IMR-90 (cell line): ENCODE results near the gene KCMF1. TPM values are rescaled to one million over a fixed set of nuclear protein-coding genes. Genes with fewer than 3 reads are reported as not detected.
A peak's percentile ranks its signal among the peaks of the same experiment; 100 is the strongest.

ENCODE experiments used
- ATAC-seq: fragments of 200-7000 bp; cut with Tn5 transposase; 2 replicates; pipeline ENCODE4 v1.9.1; 2020; ENCODE audit warnings: low read depth, mild to moderate bottlenecking, moderate library complexity
- BruUV-seq: library from RNA; stranded (reverse); fragments of 400-500 nt; replicated peaks from 2 replicates; lab custom pipeline; 2021; lab: Mats Ljungman, UMichigan
- CTCF ChIA-PET: fragments of 300-600 bp; formaldehyde crosslinking; extraction: SDS; loops from one replicate; lab custom pipeline; 2021; ENCODE audit warnings: antibody characterized with exemption; lab: Yijun Ruan, JAX
- POLR2A ChIA-PET: fragments of 300-600 bp; sonication (Branson Sonifier 250); formaldehyde crosslinking; loops from one replicate; lab custom pipeline; 2022; ENCODE audit warnings: antibody characterized with exemption; ENCODE audit not compliant: unreplicated experiment; lab: Charles Lee
- DNase-seq: peaks from one replicate; pipeline ENCODE4 v3.0.0; 2013
- H2AFZ ChIP-seq: replicated peaks from 2 replicates; pipeline ENCODE3; 2013; ENCODE audit warnings: low read length, mild to moderate bottlenecking; ENCODE audit not compliant: poor library complexity
- H2AK5ac ChIP-seq: 2 replicates; pipeline ENCODE4 v1.6.1; 2013; ENCODE audit warnings: low read depth, low read length, inconsistent platforms
- H2AK9ac ChIP-seq: replicated peaks from 2 replicates; pipeline ENCODE3; 2013; ENCODE audit warnings: mild to moderate bottlenecking, low read depth, low read length, moderate library complexity; ENCODE audit not compliant: poor library complexity
- H2BK120ac ChIP-seq: 2 replicates; pipeline ENCODE4 v1.6.1; 2013; ENCODE audit warnings: low read depth, low read length, inconsistent platforms
- H2BK15ac ChIP-seq: 3 replicates; pipeline ENCODE4 v1.6.1; 2013; ENCODE audit warnings: low read depth, low read length, inconsistent platforms
- H2BK20ac ChIP-seq: 2 replicates; pipeline ENCODE4 v1.6.1; 2013; ENCODE audit warnings: low read depth, mild to moderate bottlenecking, inconsistent platforms, low read length, moderate library complexity
- H2BK5ac ChIP-seq: 2 replicates; pipeline ENCODE4 v1.6.1; 2013; ENCODE audit warnings: mild to moderate bottlenecking, low read depth, low read length, inconsistent platforms; ENCODE audit not compliant: poor library complexity, severe bottlenecking
- H3K14ac ChIP-seq: replicated peaks from 2 replicates; pipeline ENCODE4 v1.6.1; 2013; ENCODE audit warnings: low read depth, low read length, inconsistent platforms
- H3K18ac ChIP-seq: 2 replicates; pipeline ENCODE4 v1.6.1; 2013; ENCODE audit warnings: low read depth, low read length, control low read depth
- H3K23ac ChIP-seq: 2 replicates; pipeline ENCODE4 v1.6.1; 2013; ENCODE audit warnings: low read depth, low read length, inconsistent platforms
- H3K27ac ChIP-seq: 2 replicates; pipeline ENCODE4 v1.5.1; 2013; ENCODE audit warnings: mild to moderate bottlenecking, control low read depth, low read length; ENCODE audit not compliant: insufficient read depth
- H3K27me3 ChIP-seq: 2 replicates; pipeline ENCODE4 v1.6.1; 2013; ENCODE audit warnings: low read length; ENCODE audit not compliant: control insufficient read depth, insufficient read depth
- H3K36me3 ChIP-seq: 2 replicates; pipeline ENCODE4 v1.6.1; 2013; ENCODE audit warnings: low read length, mixed read lengths; ENCODE audit not compliant: control insufficient read depth, insufficient read depth
- H3K4ac ChIP-seq: 2 replicates; pipeline ENCODE4 v1.6.1; 2013; ENCODE audit warnings: low read depth, low read length, inconsistent platforms
- H3K4me1 ChIP-seq: 2 replicates; pipeline ENCODE4 v1.6.1; 2013; ENCODE audit warnings: low read length, mixed read lengths; ENCODE audit not compliant: control insufficient read depth, insufficient read depth
- H3K4me2 ChIP-seq: 2 replicates; pipeline ENCODE4 v1.6.1; 2013; ENCODE audit warnings: low read depth, mild to moderate bottlenecking, control low read depth, low read length, moderate library complexity
- H3K4me3 ChIP-seq: 2 replicates; pipeline ENCODE4 v1.5.1; 2013; ENCODE audit warnings: low read depth, mild to moderate bottlenecking, control low read depth, low read length, moderate library complexity; ENCODE audit not compliant: insufficient read depth
- H3K56ac ChIP-seq: 2 replicates; pipeline ENCODE4 v1.6.1; 2013; ENCODE audit warnings: low read length, inconsistent platforms; ENCODE audit not compliant: insufficient read depth; ENCODE audit errors: extremely low read depth
- H3K79me1 ChIP-seq, 2 experiments: 2 replicates each; pipeline ENCODE4 v1.6.1; 2013; ENCODE audit warnings: low read length in 2 of 2, inconsistent platforms in 1 of 2, low read depth in 1 of 2
- H3K9ac ChIP-seq: 2 replicates; pipeline ENCODE4 v1.6.1; 2013; ENCODE audit warnings: low read depth, low read length, control low read depth
- H3K9me1 ChIP-seq: 2 replicates; pipeline ENCODE4 v1.6.1; 2013; ENCODE audit warnings: low read length, inconsistent platforms; ENCODE audit not compliant: insufficient read depth
- H3K9me3 ChIP-seq: 2 replicates; pipeline ENCODE4 v1.6.1; 2013; ENCODE audit warnings: low read length; ENCODE audit not compliant: control insufficient read depth, insufficient read depth
- H4K20me1 ChIP-seq: 2 replicates; pipeline ENCODE4 v1.6.1; 2013; ENCODE audit warnings: low read length, inconsistent platforms; ENCODE audit not compliant: insufficient read depth
- H4K5ac ChIP-seq: 2 replicates; pipeline ENCODE4 v1.6.1; 2013; ENCODE audit warnings: mild to moderate bottlenecking, low read depth, low read length, control low read depth
- H4K8ac ChIP-seq, 2 experiments: 2 replicates each; pipeline ENCODE4 v1.6.1; 2013; ENCODE audit warnings: low read depth in 2 of 2, low read length in 2 of 2, control low read depth in 1 of 2, inconsistent platforms in 1 of 2
- H4K91ac ChIP-seq: 2 replicates; pipeline ENCODE4 v1.6.1; 2013; ENCODE audit warnings: low read depth, low read length, inconsistent platforms; ENCODE audit not compliant: insufficient read depth
- SMC3 ChIP-seq: fragments of 150-350 bp; IDR thresholded peaks from 2 replicates; pipeline ENCODE4 v1.6.1; 2016; ENCODE audit warnings: low read depth, mild to moderate bottlenecking, antibody characterized with exemption, low read length, moderate library complexity
- WGBS, 2 experiments: methylation state at CpG; one replicate each; pipeline versions ENCODE4 v1.1.5 to v1.1.7; 2013; ENCODE audit warnings: missing lambda C conversion rate in 2 of 2; ENCODE audit not compliant: insufficient read length in 1 of 2; ENCODE audit errors: extremely low coverage in 2 of 2; 5-methylcytosine and 5-hydroxymethylcytosine counted together
- dilution Hi-C: fragments of 300-500 bp; cut with HindIII; formaldehyde crosslinking; loops from one replicate; pipeline ENCODE4 v1.14.3; 2018; ENCODE audit warnings: low sequenced_read_pairs; ENCODE audit not compliant: unreplicated experiment
- in situ Hi-C: fragments of 300-500 bp; cut with MboI; formaldehyde crosslinking; loops from 3 replicates; pipeline ENCODE4 v1.14.3; 2019; ENCODE audit warnings: low sequenced_read_pairs, inconsistent platforms, mixed read lengths
- intact Hi-C: fragments of 100-400 bp; cut with micrococcal nuclease; formaldehyde crosslinking; loops from 2 replicates; pipeline ENCODE4 v1.10.0; 2022
- polyA plus RNA-seq, 3 experiments: library from polyadenylated mRNA; depleted of rRNA; stranded (reverse); fragments of >200 nt; gene quantifications; 2 replicates each; pipeline ENCODE4 v1.2.3, GENCODE V29; 2012; ENCODE audit warnings: low replicate concordance in 1 of 3
- total RNA-seq: library from RNA; depleted of rRNA; stranded (reverse); fragments of >200 nt; gene quantifications from 2 replicates; pipeline ENCODE4 v1.2.3, GENCODE V29; 2012

The KCMF1 gene
- total and polyA plus RNA-seq, 2 of the 4 experiments (the other 2 are of a cell fraction) = 49.9 to 108 TPM

DNA sequence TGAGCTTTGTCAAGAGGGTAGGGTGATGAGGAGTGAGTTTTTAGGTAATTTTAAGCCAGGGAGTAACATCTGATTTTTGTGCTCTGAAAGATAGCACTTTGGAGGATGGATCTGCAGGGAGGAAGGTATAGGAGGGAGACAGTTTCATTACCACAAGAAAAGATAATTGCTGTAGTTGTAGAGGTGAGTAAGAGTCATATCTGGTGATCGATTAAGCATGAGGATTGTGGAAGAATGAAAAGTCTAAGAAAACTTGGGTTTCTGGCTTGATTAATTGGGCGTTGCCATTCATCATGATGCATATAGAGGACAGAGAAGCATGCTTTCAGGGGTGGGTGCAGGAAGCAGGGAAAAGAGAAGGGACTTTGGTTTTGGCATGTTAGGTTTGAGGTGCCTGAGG lies 18.5 kb downstream of the KCMF1 start:
- Histone ChIP-seq H2AFZ (no peak overlapping the region), H3K9me3 (no peaks in the 10 kb centered on the region), H3K56ac (no peak overlapping the region), H3K4me2 (no peak overlapping the region), H4K20me1 (peaks cover 72% of the 10 kb centered on the region), H3K27me3 (no peaks in the 10 kb centered on the region), H3K23ac (peak overlapping the region; percentile 80; the same call in 1 of the 2 replicates), H2AK9ac (no peak overlapping the region), H3K4ac (peak overlapping the region; percentile 59; the same call in 1 of the 2 replicates), H3K14ac (peak overlapping the region; percentile 70), H3K36me3 (no peaks in the 10 kb centered on the region), H2BK120ac (peak overlapping the region; percentile 35; the same call in 1 of the 2 replicates), H3K9me1 (peaks cover 25% of the 10 kb centered on the region), H2BK20ac (peak overlapping the region; percentile 33; the same call in 1 of the 2 replicates), H4K5ac (0 out of 2 replicates have a peak overlapping the region, but pooled peaks have one; percentile 6), H4K91ac (peak overlapping the region; percentile 46; the same call in 1 of the 2 replicates), H3K4me1 (peaks cover 29% of the 10 kb centered on the region), H2BK15ac (peak overlapping the region; percentile 9; the same call in 2 of the 3 replicates), H2AK5ac (peak overlapping the region; percentile 40; the same call in 1 of the 2 replicates), H3K27ac (peak overlapping the region; percentile 7; the same call in 1 of the 2 replicates), H3K18ac (peak overlapping the region; percentile 20; the same call in 1 of the 2 replicates), H3K79me1 (peaks cover 13 to 55% of the 10 kb centered on the region in 2 experiments; a peak in 3 of 4 replicates), H3K4me3 (no peak overlapping the region), H4K8ac (peak overlapping the region; percentile 6 to 46; a peak in 3 of 4 replicates), H2BK5ac (peak overlapping the region; percentile 75), H3K9ac (no peak overlapping the region)
- DNase-seq (no peak), ATAC-seq (no peak)
- dilution Hi-C loops (no loop called here), intact Hi-C loops (no loop called here), in situ Hi-C loops (no loop called here)
- BruUV-seq = no TSS peak
- no peak for TF ChIP-seq SMC3
- POLR2A ChIA-PET = no interaction called here
- WGBS, 2 experiments = 100% methylated on average over 2 of the region's 2 CpGs; no CpG with 5 or more reads in 1 of the 2 experiments
- CTCF ChIA-PET = no interaction called here
